ENCODE data around the gene PLXNC1.
"Not testable (repeated sequence)": the region's sequence is repeated elsewhere in the genome, so short reads cannot be mapped to it uniquely, and the experiment has no call there.

Gene PLXNC1

GRCh38 chr12:94289461-94290312, 141.3 kb downstream of the PLXNC1 start:
- DNase-seq (ENCODE audit: low read depth in 2 of 2) = no peak

- DNase-seq (ENCODE audit: low read depth in 2 of 2) = no peak
Measured at GRCh38 chr12:94290353-94290752, 142.0 kb downstream of the PLXNC1 start.

- no peak for DNase-seq (ENCODE audit: low read depth in 2 of 2)
Measured at GRCh38 chr12:94297096-94297699, 148.8 kb downstream of the PLXNC1 start.

GRCh38 chr12:94297876-94298505, 149.6 kb downstream of the PLXNC1 start:
- no peak for DNase-seq (ENCODE audit: low read depth in 2 of 2)

- no peak for DNase-seq (ENCODE audit: low read depth in 2 of 2)
Measured at GRCh38 chr12:94299846-94300245, 151.5 kb downstream of the PLXNC1 start.

- DNase-seq (ENCODE audit: low read depth in 2 of 2) = no peak
Measured at GRCh38 chr12:94304012-94304411, 155.6 kb downstream of the PLXNC1 start.

- no peak for DNase-seq (ENCODE audit: low read depth in 2 of 2)
Measured at GRCh38 chr12:94304566-94305061, 156.2 kb downstream of the PLXNC1 start.

GRCh38 chr12:94305130-94305957, 157.0 kb downstream of the PLXNC1 start:
- DNase-seq (ENCODE audit: low read depth in 2 of 2) = peak in 1 of 2 donors; percentile 12

- no peak for DNase-seq (ENCODE audit: low read depth in 2 of 2)
Measured at GRCh38 chr12:94308612-94309011, 160.2 kb downstream of the PLXNC1 start.

- no peak for DNase-seq (ENCODE audit: low read depth in 2 of 2)
Measured at GRCh38 chr12:94309373-94309772, 161.0 kb downstream of the PLXNC1 start.

- DNase-seq (ENCODE audit: low read depth in 2 of 2) = no peak
Measured at GRCh38 chr12:94312378-94312777, 164.0 kb downstream of the PLXNC1 start.

GRCh38 chr12:94316600-94316999, 168.2 kb downstream of the PLXNC1 start:
- not testable (repeated sequence) for DNase-seq (ENCODE audit: low read depth in 2 of 2)

GRCh38 chr12:94318181-94318580, 169.8 kb downstream of the PLXNC1 start:
- DNase-seq (ENCODE audit: low read depth in 2 of 2) = no peak

GRCh38 chr12:94320109-94320508, 171.7 kb downstream of the PLXNC1 start:
- no peak for DNase-seq (ENCODE audit: low read depth in 2 of 2)

GRCh38 chr12:94322346-94322745, 174.0 kb downstream of the PLXNC1 start:
- no peak for DNase-seq (ENCODE audit: low read depth in 2 of 2)

- no peak for DNase-seq (ENCODE audit: low read depth in 2 of 2)
Measured at GRCh38 chr12:94326234-94326633, 177.9 kb downstream of the PLXNC1 start.

- DNase-seq (ENCODE audit: low read depth in 2 of 2) = no peak
Measured at GRCh38 chr12:94326727-94327126, 178.3 kb downstream of the PLXNC1 start.

- no peak for DNase-seq (ENCODE audit: low read depth in 2 of 2)
Measured at GRCh38 chr12:94327809-94328208, 179.4 kb downstream of the PLXNC1 start.

- no peak for DNase-seq (ENCODE audit: low read depth in 2 of 2)
Measured at GRCh38 chr12:94329366-94329765, 181.0 kb downstream of the PLXNC1 start.

GRCh38 chr12:94333396-94333795, 185.0 kb downstream of the PLXNC1 start:
- no peak for DNase-seq (ENCODE audit: low read depth in 2 of 2)

- no peak for DNase-seq (ENCODE audit: low read depth in 2 of 2)
Measured at GRCh38 chr12:94336211-94336925, 188.0 kb downstream of the PLXNC1 start.

All from stimulated activated CD4-positive, alpha-beta T cell treated with anti-CD3 and anti-CD28 coated beads, Interleukin-1b, Interleukin-23, amount 100 ng/mL, for 4 hours (primary cell).